ENCODE data around the gene ZNF654.
A peak's percentile ranks its signal among the peaks of the same experiment; 100 is the strongest.
"Not testable (repeated sequence)": the region's sequence is repeated elsewhere in the genome, so short reads cannot be mapped to it uniquely, and the experiment has no call there.

Gene ZNF654

GRCh38 chr3:88058581-88059379 lies at the start of gene ZNF654, which contains the start of gene CGGBP1:
Gene ZNF654, plus strand, starts transcription at chr3:88059255. Its CDS starts 65 bp downstream, at chr3:88059320.
Gene CGGBP1, minus strand, starts transcription at chr3:88059005. Its CDS starts 3,029 bp downstream, at chr3:88055976.
- peak; percentile 99 for DNase-seq

GRCh38 chr3:88010810-88011209 lies 48.2 kb upstream of the ZNF654 start:
- DNase-seq: no peak

GRCh38 chr3:88013592-88013991 lies 45.5 kb upstream of the ZNF654 start:
- no peak for DNase-seq

- DNase-seq: not testable (repeated sequence)
Measured at GRCh38 chr3:88015656-88016055, 43.4 kb upstream of the ZNF654 start.

GRCh38 chr3:88019024-88019423 lies 40.0 kb upstream of the ZNF654 start:
- no peak for DNase-seq

GRCh38 chr3:88025001-88025552 lies 34.0 kb upstream of the ZNF654 start:
- no peak for DNase-seq

GRCh38 chr3:88028876-88029275 lies 30.2 kb upstream of the ZNF654 start:
- DNase-seq: no peak

GRCh38 chr3:88030210-88030609 lies 28.8 kb upstream of the ZNF654 start:
- no peak for DNase-seq

GRCh38 chr3:88031642-88032077 lies 27.4 kb upstream of the ZNF654 start:
- no peak for DNase-seq

GRCh38 chr3:88032245-88032644 lies 26.8 kb upstream of the ZNF654 start:
- no peak for DNase-seq

GRCh38 chr3:88033079-88033478 lies 26.0 kb upstream of the ZNF654 start:
- DNase-seq: no peak

- DNase-seq: no peak
Measured at GRCh38 chr3:88033808-88034207, 25.2 kb upstream of the ZNF654 start.

- DNase-seq: no peak
Measured at GRCh38 chr3:88034491-88035275, 24.4 kb upstream of the ZNF654 start.

GRCh38 chr3:88036221-88036620 lies 22.8 kb upstream of the ZNF654 start:
- DNase-seq: no peak

GRCh38 chr3:88038566-88038965 lies 20.5 kb upstream of the ZNF654 start:
- no peak for DNase-seq

GRCh38 chr3:88040529-88040928 lies 18.5 kb upstream of the ZNF654 start:
- DNase-seq: no peak

- DNase-seq: no peak
Measured at GRCh38 chr3:88041005-88041404, 18.1 kb upstream of the ZNF654 start.

GRCh38 chr3:88044411-88044810 lies 14.6 kb upstream of the ZNF654 start:
- DNase-seq: no peak

GRCh38 chr3:88046766-88047165 lies 12.3 kb upstream of the ZNF654 start:
- no peak for DNase-seq

GRCh38 chr3:88057630-88058305 lies 1.3 kb upstream of the ZNF654 start:
- DNase-seq: no peak

GRCh38 chr3:88058306-88058580 lies 812 bp upstream of the ZNF654 start:
- DNase-seq: no peak

- DNase-seq: no peak
Measured at GRCh38 chr3:88059380-88060170, 520 bp downstream of the ZNF654 start.

Data from right forelimb (tissue), 1 donor.